Activated B cell treated with CpG ODN at 0.5 μM for 24 hours (primary cell): Measurements from ENCODE around the gene RABL6. TPM values are rescaled to one million over a fixed set of nuclear protein-coding genes. Genes with fewer than 3 reads are reported as not detected.
"Not testable (repeated sequence)": the region's sequence is repeated elsewhere in the genome, so short reads cannot be mapped to it uniquely, and the experiment has no call there.

Experiments
- ATAC-seq: fragments of 200-7000 bp; cut with Tn5 transposase; one replicate; pipeline ENCODE4 v1.10.0; 2021; ENCODE audit warnings: low read depth, mild to moderate bottlenecking, moderate library complexity
- CTCF ChIA-PET: fragments of 350-600 bp; sonication (Branson Sonifier 250); formaldehyde crosslinking; loops from one replicate; lab custom pipeline; 2021; ENCODE audit warnings: antibody characterized with exemption; lab: Charles Lee
- POLR2A ChIA-PET: fragments of 350-600 bp; sonication (Branson Sonifier 250); formaldehyde crosslinking; loops from one replicate; lab custom pipeline; 2021; ENCODE audit warnings: antibody characterized with exemption; lab: Charles Lee
- DNase-seq: peaks from one replicate; pipeline ENCODE4 v3.0.0; 2022
- H3K27ac Mint-ChIP-seq: one replicate; pipeline ENCODE4 v1.8.0; 2020; ENCODE audit warnings: mixed read lengths
- H3K27me3 Mint-ChIP-seq: one replicate; pipeline ENCODE4 v1.8.0; 2021; ENCODE audit warnings: mixed read lengths
- H3K36me3 Mint-ChIP-seq: one replicate; pipeline ENCODE4 v1.8.0; 2021; ENCODE audit warnings: low read depth, mixed read lengths
- H3K4me1 Mint-ChIP-seq: one replicate; pipeline ENCODE4 v1.8.0; 2021; ENCODE audit warnings: mixed read lengths
- H3K4me3 Mint-ChIP-seq: one replicate; pipeline ENCODE4 v1.8.0; 2020; ENCODE audit warnings: mild to moderate bottlenecking, mixed read lengths
- H3K9me3 Mint-ChIP-seq: one replicate; pipeline ENCODE4 v1.8.0; 2020; ENCODE audit warnings: mixed read lengths
- intact Hi-C: fragments of 100-400 bp; cut with micrococcal nuclease; formaldehyde crosslinking; loops from one replicate; pipeline ENCODE4 v1.15.1; 2024
- total RNA-seq: library from RNA; stranded (reverse); gene quantifications from 2 replicates; pipeline ENCODE4 v1.2.3, GENCODE V29; 2022
- TF ChIP-seq, protein P1 (sequence below): fragments of 200-600 bp; IDR thresholded peaks from one replicate; pipeline ENCODE4 v1.8.0; 2022; ENCODE audit warnings: antibody characterized with exemption, mild to moderate bottlenecking

The RABL6 gene
- total RNA-seq, 1 donor from 2014 or later: 75.0 TPM

DNA sequence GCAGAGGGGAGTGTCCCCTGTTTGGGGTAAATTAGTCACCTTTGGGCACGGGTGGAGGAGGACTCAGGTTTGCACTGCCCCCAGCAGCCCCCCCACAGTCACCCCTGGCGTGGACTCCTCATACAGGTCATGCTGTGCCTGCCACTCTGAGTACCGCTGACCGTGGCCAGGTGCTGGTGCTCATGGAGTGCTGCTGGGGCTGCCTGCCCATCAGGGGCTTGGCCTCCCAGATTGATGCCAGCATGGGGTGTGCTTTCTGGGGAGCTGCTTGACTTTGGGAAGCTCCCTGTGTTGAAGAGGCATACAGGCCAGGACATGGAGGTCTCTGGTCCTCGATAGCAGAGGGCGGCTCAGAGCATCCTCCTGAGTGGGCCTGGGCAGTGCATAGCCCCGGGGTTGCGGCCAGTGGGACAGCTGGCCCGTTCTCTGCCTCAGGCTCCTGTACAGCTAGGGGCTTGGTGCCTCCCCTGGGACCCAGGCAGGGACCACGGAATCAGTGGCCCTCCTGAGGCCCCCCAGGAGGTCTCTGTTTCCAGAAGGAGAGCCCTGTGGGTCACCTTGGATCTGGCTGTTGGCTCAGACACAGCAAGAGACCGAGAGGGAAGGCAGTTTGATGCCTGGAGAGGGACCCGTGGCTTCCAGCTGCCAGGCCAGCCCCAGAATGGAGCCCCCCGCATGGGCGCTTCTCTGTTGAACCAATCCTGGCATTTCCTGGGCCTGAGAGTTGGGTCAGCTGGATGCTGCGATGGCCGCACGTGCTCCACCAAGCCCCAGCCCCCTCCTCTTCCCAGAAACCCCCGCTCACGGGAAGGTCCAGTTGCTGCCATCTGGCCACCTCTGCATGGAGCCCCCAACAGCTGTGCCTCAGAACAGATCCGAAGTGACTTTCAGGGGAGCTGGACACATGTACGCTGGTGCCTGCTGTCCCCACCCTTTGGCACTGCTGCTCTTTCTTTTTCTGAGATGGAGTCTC, 28.5 kb downstream of the RABL6 start:
- intact Hi-C loops: no loop called here
- Mint-ChIP-seq H3K4me3 (no peak overlapping the region), H3K9me3 (no peaks in the 10 kb centered on the region), H3K36me3 (peaks cover 35% of the 10 kb centered on the region), H3K27ac (no peak overlapping the region), H3K27me3 (no peaks in the 10 kb centered on the region), H3K4me1 (peaks cover 4% of the 10 kb centered on the region)
- ATAC-seq: no peak
- ChIA-PET POLR2A (no interaction called here), CTCF (no interaction called here)
- no peak for DNase-seq
- TF ChIP-seq, protein P1, sequence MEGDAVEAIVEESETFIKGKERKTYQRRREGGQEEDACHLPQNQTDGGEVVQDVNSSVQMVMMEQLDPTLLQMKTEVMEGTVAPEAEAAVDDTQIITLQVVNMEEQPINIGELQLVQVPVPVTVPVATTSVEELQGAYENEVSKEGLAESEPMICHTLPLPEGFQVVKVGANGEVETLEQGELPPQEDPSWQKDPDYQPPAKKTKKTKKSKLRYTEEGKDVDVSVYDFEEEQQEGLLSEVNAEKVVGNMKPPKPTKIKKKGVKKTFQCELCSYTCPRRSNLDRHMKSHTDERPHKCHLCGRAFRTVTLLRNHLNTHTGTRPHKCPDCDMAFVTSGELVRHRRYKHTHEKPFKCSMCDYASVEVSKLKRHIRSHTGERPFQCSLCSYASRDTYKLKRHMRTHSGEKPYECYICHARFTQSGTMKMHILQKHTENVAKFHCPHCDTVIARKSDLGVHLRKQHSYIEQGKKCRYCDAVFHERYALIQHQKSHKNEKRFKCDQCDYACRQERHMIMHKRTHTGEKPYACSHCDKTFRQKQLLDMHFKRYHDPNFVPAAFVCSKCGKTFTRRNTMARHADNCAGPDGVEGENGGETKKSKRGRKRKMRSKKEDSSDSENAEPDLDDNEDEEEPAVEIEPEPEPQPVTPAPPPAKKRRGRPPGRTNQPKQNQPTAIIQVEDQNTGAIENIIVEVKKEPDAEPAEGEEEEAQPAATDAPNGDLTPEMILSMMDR: no peak

DNA sequence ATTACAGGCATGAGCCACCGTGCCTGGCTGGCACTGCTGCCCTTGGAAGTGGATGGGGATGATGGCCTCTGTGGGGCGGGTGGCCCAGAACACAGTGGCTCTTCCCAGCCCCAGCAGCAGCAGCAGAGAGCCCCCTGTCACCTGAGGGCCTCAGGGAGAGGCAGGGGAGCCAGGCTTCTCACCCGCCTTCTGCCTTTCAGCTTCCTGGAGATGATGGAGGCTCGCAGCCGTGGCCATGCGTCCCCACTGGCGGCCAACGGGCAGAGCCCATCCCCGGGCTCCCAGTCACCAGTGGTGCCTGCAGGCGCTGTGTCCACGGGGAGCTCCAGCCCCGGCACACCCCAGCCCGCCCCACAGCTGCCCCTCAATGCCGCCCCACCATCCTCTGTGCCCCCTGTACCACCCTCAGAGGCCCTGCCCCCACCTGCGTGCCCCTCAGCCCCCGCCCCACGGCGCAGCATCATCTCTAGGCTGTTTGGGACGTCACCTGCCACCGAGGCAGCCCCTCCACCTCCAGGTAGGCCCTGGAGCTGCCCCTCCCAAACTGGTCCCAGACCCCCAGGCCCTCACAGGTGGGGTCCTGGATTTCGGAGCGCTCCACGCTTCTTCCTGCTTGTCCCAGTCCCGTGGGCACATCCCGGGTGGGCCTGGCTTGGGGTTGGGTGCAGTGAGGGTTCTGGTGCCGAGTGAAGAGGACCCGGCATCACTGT, 29.6 kb downstream of the RABL6 start:
- no peaks in the 10 kb centered on the region for H3K9me3 Mint-ChIP-seq
- CTCF ChIA-PET: no interaction called here
- peaks cover 6% of the 10 kb centered on the region for H3K4me1 Mint-ChIP-seq
- DNase-seq (no peak), ATAC-seq (no peak)
- peaks cover 24% of the 10 kb centered on the region for H3K36me3 Mint-ChIP-seq
- no peak overlapping the region for H3K27ac Mint-ChIP-seq
- intact Hi-C loops: no loop called here
- POLR2A ChIA-PET: no interaction called here
- no peak overlapping the region for H3K4me3 Mint-ChIP-seq
- no peaks in the 10 kb centered on the region for H3K27me3 Mint-ChIP-seq
- TF ChIP-seq, protein P1: no peak

DNA sequence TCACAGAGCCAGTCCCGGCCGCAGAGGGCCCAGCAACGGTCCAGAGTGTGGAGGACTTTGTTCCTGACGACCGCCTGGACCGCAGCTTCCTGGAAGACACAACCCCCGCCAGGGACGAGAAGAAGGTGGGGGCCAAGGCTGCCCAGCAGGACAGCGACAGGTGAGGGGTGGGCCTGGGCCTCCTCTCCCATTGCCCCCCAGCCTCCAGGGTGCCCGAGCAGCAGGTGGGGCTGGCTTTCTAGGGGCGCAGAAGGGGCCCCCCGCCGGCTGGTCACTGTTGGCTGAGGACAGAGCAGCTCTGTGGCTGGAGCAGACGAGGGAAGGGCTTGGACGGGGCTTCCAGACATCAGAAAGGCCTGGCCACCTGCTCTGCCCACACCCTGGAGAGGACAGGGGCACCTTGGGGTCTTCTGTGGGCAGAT, 30.1 kb downstream of the RABL6 start:
- H3K9me3 Mint-ChIP-seq, H3K27ac Mint-ChIP-seq, ATAC-seq, H3K4me3 Mint-ChIP-seq, DNase-seq, H3K27me3 Mint-ChIP-seq, CTCF ChIA-PET, intact Hi-C loops, H3K4me1 Mint-ChIP-seq, POLR2A ChIA-PET: not testable (repeated sequence)
- H3K36me3 Mint-ChIP-seq: peaks cover 21% of the 10 kb centered on the region

DNA sequence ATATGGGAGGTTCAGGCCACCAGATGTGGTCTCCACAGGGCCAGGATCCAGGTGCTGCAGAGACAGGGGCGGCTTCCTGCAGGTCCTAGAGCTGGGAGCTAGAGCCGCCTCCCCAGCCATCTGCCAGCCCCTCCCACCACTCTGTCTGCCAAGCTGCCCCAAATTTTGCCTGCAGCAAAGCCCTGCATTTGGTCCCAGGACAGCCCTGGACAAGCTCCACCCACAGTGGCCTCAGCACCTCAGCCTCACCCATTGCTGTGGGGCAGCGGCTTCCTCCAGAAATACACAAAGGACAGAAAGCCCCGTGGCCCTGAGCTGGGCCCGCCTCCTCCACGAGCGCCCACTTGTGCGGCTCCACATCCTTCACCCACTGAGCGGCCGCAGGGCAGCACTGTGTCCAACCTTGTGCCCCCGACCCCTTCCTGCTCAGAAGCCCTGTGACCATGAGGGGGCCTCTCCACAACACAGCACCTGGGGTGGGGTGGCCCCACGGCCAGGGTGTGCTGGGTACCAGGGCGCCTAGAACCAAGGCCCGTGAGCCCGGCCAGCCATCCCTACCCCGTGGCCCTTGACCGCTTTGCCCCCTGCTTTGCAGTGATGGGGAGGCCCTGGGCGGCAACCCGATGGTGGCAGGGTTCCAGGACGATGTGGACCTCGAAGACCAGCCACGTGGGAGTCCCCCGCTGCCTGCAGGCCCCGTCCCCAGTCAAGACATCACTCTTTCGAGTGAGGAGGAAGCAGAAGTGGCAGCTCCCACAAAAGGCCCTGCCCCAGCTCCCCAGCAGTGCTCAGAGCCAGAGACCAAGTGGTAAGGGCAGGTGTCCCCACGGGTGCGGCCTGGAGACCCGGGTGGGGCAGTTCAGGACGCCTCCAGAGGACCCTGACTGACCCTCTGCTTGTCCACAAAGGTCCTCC, 30.8 kb downstream of the RABL6 start:
- Mint-ChIP-seq H3K4me1 (peaks cover 10% of the 10 kb centered on the region), H3K36me3 (peaks cover 21% of the 10 kb centered on the region), H3K27me3 (no peaks in the 10 kb centered on the region), H3K27ac (no peak overlapping the region), H3K9me3 (no peaks in the 10 kb centered on the region), H3K4me3 (no peak overlapping the region)
- intact Hi-C loops: no loop called here
- POLR2A ChIA-PET: interaction anchor here (0.5 kb wide), 1 partner anchor 20 kb away, joined by 9 read pairs; no protein-coding TSS in a partner anchor
- TF ChIP-seq, protein P1: no peak
- ATAC-seq (no peak), DNase-seq (no peak)
- CTCF ChIA-PET: no interaction called here
